ENCODE measurements around the gene RCOR2. TPM values are rescaled to one million over a fixed set of nuclear protein-coding genes. Genes with fewer than 3 reads are reported as not detected.

Gene RCOR2
- total and polyA plus RNA-seq, 2 of the 13 experiments (the other 11 are each of a cell fraction or from before 2014, with no cell fraction given) = 8.3 to 8.5 TPM

DNA sequence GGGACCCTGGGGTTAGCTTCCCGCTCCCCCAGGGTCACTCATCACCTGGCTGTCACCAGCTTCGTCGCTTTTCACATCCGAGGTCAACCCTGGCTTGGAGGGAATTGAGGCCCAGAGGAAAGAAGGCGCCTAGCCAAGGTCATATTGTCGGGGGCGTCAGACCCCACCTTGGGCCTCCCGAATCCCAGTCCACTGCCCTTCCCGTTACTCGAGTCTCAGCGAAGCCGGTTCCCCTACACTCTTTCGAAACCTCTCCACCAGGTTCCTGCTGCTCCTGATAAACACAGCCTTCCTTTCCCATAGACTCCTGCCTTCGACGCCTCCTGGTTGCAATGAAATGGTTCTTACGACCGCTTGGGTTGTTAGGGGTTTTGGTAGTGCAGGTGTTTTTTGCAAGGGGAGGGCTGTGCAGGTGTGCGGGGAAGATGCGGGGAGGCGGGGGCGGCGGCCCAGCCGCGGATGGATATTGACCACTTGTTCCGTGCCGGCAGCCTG lies 22.5 kb upstream of the RCOR2 start:
- Histone ChIP-seq H3K4me3 (replicated peaks in 1 of 3; ENCODE audit: insufficient read depth in 1 of 3, low read depth in 2 of 3, low read length in 3 of 3) (peak overlapping the region; percentile 78 to 94 (median 82)), H3K4me2 (ENCODE audit: low read depth, low read length) (peak overlapping the region; percentile 77), H2AFZ (ENCODE audit: low read length) (no peak overlapping the region), H3K79me2 (ENCODE audit: insufficient read depth, low read length) (peaks cover 37% of the 10 kb centered on the region), H3K4me1 (ENCODE audit: insufficient read depth, low read length) (peaks cover 48% of the 10 kb centered on the region), H3K36me3 (replicated peaks in 1 of 2; ENCODE audit: control insufficient read depth in 1 of 2, insufficient read depth in 2 of 2, low read length in 2 of 2) (no peaks in the 10 kb centered on the region), H3K9ac (ENCODE audit: insufficient read depth, low read depth, low read length) (peak overlapping the region; percentile 86), H3K27me3 (ENCODE audit: control insufficient read depth in 1 of 2, insufficient read depth in 2 of 2, low read length in 2 of 2) (no peaks in the 10 kb centered on the region; a peak in 1 of 5 replicates), H3K27ac (ENCODE audit: extremely low read length, insufficient read depth, low read length) (peak overlapping the region; percentile 70), H4K20me1 (ENCODE audit: insufficient read depth, low read length) (no peaks in the 10 kb centered on the region), H3K9me3 (ENCODE audit: low read length) (no peaks in the 10 kb centered on the region)
- intact Hi-C loops (cut with micrococcal nuclease; ENCODE audit: unreplicated experiment) (loop anchor here (2.0 kb wide), 1 partner anchor 23 kb away; the partner anchor contains the start of gene RCOR2), in situ Hi-C loops (cut with HindIII; ENCODE audit: extremely low pct_ligation_motif_present, low pct_unique_long_range_greater_than_20kb) (no loop called here)
- ATAC-seq (peak; percentile 3; the same call in 1 of the 3 replicates), FAIRE-seq (no peak), DNase-seq (ENCODE audit: low spot score) (no peak)
- 3% methylated on average over 25 of the region's 26 CpGs for WGBS (ENCODE audit: low lambda C conversion rate)
- BruUV-seq (replicated peaks) = no TSS peak
- CTCF ChIA-PET (ENCODE audit: low intra/inter-chr PET ratio, low total read pairs) = no interaction called here
- POLR2A ChIA-PET = interaction anchor here (0.6 to 0.9 kb wide), 2 partner anchors 16 to 35 kb away, joined by 3 read pairs; partner anchors contain the start of gene COX8A
- TF ChIP-seq ETV6 (CRISPR knock-in tag; conservative IDR thresholded peaks at IDR 0.05) (no peak), RNF2 (conservative IDR thresholded peaks at IDR 0.05; ENCODE audit: low read depth) (no peak), HNRNPH1 (optimal IDR thresholded peaks at IDR 0.05; ENCODE audit: low read depth, low read length) (no peak), TBP (CRISPR knock-in tag; IDR thresholded peaks at IDR 0.05) (no peak), ZNF335 (CRISPR knock-in tag; IDR thresholded peaks at IDR 0.05) (no peak), KDM6A (CRISPR knock-in tag; IDR thresholded peaks at IDR 0.05; ENCODE audit: low read depth) (no peak), ZNF614 (CRISPR knock-in tag; IDR thresholded peaks at IDR 0.05; ENCODE audit: borderline replicate concordance) (no peak), FOXC1 (CRISPR knock-in tag; IDR thresholded peaks at IDR 0.05; ENCODE audit: borderline replicate concordance) (no peak), DPF2 (CRISPR knock-in tag; IDR thresholded peaks at IDR 0.05; ENCODE audit: borderline replicate concordance, low read depth) (no peak), ZFX (CRISPR knock-in tag; IDR thresholded peaks at IDR 0.05; ENCODE audit: low read depth) (peak; percentile 36; the same call in 1 of the 2 replicates), ZNF572 (CRISPR knock-in tag; IDR thresholded peaks at IDR 0.05) (peak; percentile 21; the same call in 1 of the 2 replicates), KLF12 (CRISPR knock-in tag; IDR thresholded peaks at IDR 0.05; ENCODE audit: borderline replicate concordance) (no peak), CBX5 (CRISPR knock-in tag; IDR thresholded peaks at IDR 0.05; ENCODE audit: borderline replicate concordance) (no peak), ZEB1 (IDR thresholded peaks at IDR 0.05; ENCODE audit: insufficient replicate concordance, low read depth) (no peak)
- TF ChIP-seq, protein P1, sequence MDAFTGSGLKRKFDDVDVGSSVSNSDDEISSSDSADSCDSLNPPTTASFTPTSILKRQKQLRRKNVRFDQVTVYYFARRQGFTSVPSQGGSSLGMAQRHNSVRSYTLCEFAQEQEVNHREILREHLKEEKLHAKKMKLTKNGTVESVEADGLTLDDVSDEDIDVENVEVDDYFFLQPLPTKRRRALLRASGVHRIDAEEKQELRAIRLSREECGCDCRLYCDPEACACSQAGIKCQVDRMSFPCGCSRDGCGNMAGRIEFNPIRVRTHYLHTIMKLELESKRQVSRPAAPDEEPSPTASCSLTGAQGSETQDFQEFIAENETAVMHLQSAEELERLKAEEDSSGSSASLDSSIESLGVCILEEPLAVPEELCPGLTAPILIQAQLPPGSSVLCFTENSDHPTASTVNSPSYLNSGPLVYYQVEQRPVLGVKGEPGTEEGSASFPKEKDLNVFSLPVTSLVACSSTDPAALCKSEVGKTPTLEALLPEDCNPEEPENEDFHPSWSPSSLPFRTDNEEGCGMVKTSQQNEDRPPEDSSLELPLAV (CRISPR knock-in tag; conservative IDR thresholded peaks at IDR 0.05; ENCODE audit: low read depth) = no peak
- TF ChIP-seq, protein P2, sequence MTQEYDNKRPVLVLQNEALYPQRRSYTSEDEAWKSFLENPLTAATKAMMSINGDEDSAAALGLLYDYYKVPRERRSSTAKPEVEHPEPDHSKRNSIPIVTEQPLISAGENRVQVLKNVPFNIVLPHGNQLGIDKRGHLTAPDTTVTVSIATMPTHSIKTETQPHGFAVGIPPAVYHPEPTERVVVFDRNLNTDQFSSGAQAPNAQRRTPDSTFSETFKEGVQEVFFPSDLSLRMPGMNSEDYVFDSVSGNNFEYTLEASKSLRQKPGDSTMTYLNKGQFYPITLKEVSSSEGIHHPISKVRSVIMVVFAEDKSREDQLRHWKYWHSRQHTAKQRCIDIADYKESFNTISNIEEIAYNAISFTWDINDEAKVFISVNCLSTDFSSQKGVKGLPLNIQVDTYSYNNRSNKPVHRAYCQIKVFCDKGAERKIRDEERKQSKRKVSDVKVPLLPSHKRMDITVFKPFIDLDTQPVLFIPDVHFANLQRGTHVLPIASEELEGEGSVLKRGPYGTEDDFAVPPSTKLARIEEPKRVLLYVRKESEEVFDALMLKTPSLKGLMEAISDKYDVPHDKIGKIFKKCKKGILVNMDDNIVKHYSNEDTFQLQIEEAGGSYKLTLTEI (CRISPR knock-in tag; conservative IDR thresholded peaks at IDR 0.05) = no peak
- TF ChIP-seq, protein P3, sequence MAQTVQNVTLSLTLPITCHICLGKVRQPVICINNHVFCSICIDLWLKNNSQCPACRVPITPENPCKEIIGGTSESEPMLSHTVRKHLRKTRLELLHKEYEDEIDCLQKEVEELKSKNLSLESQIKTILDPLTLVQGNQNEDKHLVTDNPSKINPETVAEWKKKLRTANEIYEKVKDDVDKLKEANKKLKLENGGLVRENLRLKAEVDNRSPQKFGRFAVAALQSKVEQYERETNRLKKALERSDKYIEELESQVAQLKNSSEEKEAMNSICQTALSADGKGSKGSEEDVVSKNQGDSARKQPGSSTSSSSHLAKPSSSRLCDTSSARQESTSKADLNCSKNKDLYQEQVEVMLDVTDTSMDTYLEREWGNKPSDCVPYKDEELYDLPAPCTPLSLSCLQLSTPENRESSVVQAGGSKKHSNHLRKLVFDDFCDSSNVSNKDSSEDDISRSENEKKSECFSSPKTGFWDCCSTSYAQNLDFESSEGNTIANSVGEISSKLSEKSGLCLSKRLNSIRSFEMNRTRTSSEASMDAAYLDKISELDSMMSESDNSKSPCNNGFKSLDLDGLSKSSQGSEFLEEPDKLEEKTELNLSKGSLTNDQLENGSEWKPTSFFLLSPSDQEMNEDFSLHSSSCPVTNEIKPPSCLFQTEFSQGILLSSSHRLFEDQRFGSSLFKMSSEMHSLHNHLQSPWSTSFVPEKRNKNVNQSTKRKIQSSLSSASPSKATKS (CRISPR knock-in tag; IDR thresholded peaks at IDR 0.05) = no peak
- TF ChIP-seq, protein P4, sequence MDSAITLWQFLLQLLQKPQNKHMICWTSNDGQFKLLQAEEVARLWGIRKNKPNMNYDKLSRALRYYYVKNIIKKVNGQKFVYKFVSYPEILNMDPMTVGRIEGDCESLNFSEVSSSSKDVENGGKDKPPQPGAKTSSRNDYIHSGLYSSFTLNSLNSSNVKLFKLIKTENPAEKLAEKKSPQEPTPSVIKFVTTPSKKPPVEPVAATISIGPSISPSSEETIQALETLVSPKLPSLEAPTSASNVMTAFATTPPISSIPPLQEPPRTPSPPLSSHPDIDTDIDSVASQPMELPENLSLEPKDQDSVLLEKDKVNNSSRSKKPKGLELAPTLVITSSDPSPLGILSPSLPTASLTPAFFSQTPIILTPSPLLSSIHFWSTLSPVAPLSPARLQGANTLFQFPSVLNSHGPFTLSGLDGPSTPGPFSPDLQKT (CRISPR knock-in tag; IDR thresholded peaks at IDR 0.05; ENCODE audit: borderline replicate concordance) = no peak

Data from HepG2 (cell line).